ENCODE measurements around the gene HDAC4.

HDAC4 gene

DNA sequence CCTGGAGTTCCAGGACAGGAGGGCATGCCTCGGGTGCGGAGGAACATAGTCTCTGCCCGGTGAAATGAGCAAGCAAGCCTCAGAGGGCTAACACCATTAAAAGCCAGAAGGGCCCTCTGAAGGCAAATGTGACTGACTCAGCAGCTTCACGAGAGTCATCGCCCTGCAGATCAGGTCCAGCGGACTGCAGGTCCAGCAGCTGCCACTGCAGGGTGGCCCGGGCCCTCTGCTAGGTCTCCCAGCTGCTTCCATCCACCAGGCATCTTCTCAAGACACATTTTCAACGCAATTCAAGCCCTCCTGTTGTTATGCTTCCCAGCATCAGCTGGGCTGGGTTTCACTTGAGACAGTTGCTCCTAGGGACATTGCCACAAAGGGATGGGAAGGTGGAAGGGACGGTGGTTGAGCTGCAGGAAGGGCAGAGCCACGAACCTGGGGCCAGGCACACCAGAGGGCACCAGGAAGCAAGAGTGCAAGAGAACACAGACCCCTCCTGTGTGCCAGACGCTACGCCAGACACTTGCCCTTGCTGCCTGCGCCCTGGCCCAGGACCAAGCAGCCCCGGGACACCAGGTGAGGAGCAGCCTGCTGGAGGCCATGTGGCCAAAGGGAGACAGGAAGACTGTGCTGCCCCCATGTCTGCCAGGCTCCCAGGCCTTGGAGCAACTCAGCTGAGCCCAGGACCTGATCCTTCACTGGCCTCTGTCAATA, 173.0 kb downstream of the HDAC4 start:
- TF ChIP-seq TEAD4 (IDR thresholded peaks at IDR 0.05) (no peak), ZBTB7A (IDR thresholded peaks at IDR 0.05; ENCODE audit: low read depth) (no peak), CEBPB (IDR thresholded peaks at IDR 0.05) (no peak), YY1 (IDR thresholded peaks at IDR 0.05; ENCODE audit: low read depth) (no peak), EP300 (IDR thresholded peaks at IDR 0.05; ENCODE audit: borderline replicate concordance) (no peak), FOXM1 (IDR thresholded peaks at IDR 0.05; ENCODE audit: borderline replicate concordance, low read depth) (no peak), NFIC (IDR thresholded peaks at IDR 0.05) (no peak)
- TF ChIP-seq, protein P1, sequence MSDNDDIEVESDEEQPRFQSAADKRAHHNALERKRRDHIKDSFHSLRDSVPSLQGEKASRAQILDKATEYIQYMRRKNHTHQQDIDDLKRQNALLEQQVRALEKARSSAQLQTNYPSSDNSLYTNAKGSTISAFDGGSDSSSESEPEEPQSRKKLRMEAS (IDR thresholded peaks at IDR 0.05) = no peak

DNA sequence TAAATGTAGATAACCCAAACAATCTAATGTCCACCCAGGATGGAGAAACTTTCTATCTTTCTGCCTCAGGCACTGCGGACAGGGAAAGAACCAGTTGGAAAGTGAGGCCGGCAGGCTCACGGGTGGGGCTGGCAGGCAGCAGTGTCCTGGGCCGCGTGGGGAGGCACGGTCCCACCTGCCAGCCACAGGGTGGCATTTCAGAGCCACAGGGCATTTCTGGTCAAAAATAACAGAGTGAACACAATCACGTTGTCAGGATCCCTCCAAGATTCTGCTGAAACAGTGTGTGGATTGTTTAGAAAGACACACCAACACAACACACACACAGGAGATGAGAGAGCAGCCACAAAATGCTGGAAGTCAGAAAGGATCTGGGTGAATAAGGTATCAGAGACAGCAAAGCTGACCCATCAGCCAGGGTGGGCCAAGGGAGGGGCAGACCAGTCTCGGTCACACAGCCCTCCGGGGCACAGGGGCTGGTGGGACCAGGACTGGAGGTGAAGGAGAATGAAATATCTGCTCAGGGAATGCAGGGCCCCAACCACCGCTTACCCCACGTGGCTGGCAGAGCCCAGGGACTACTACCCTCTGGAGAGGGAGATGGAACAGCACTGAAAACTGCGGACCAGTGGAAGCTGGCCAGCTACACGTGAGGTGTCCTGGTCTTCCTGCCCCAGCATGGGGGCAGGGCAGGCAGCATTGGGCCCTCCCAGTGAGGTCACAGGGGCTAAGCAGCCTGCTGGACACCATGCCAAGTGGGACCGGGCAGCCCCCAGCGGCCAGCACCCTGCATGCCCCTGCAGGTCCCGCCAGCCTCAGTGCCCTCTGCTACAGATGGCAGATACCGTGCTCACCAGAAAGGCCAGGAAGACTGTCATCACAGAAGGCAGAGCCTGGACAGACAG, 173.9 kb downstream of the HDAC4 start:
- no peak for TF ChIP-seq TCF12 (IDR thresholded peaks at IDR 0.05; ENCODE audit: low read depth)
- no peak for TF ChIP-seq YY1 (IDR thresholded peaks at IDR 0.05; ENCODE audit: low read depth)
- TF ChIP-seq RAD21 (IDR thresholded peaks at IDR 0.05; ENCODE audit: low read depth) = no peak
- TF ChIP-seq, protein P1 (IDR thresholded peaks at IDR 0.05) = no peak
- no peak for TF ChIP-seq EGR1 (IDR thresholded peaks at IDR 0.05)
- TF ChIP-seq, protein P2, sequence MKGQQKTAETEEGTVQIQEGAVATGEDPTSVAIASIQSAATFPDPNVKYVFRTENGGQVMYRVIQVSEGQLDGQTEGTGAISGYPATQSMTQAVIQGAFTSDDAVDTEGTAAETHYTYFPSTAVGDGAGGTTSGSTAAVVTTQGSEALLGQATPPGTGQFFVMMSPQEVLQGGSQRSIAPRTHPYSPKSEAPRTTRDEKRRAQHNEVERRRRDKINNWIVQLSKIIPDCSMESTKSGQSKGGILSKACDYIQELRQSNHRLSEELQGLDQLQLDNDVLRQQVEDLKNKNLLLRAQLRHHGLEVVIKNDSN (IDR thresholded peaks at IDR 0.05) = no peak
- TF ChIP-seq FOXM1 (IDR thresholded peaks at IDR 0.05; ENCODE audit: borderline replicate concordance, low read depth) = no peak
- TF ChIP-seq ZBTB7A (IDR thresholded peaks at IDR 0.05; ENCODE audit: low read depth) = no peak
- TF ChIP-seq NFIC (IDR thresholded peaks at IDR 0.05) = no peak
- no peak for TF ChIP-seq CEBPB (IDR thresholded peaks at IDR 0.05)
- no peak for TF ChIP-seq TAF1 (IDR thresholded peaks at IDR 0.05; ENCODE audit: low read depth)
- no peak for TF ChIP-seq EP300 (IDR thresholded peaks at IDR 0.05; ENCODE audit: borderline replicate concordance)
- TF ChIP-seq, protein P3, sequence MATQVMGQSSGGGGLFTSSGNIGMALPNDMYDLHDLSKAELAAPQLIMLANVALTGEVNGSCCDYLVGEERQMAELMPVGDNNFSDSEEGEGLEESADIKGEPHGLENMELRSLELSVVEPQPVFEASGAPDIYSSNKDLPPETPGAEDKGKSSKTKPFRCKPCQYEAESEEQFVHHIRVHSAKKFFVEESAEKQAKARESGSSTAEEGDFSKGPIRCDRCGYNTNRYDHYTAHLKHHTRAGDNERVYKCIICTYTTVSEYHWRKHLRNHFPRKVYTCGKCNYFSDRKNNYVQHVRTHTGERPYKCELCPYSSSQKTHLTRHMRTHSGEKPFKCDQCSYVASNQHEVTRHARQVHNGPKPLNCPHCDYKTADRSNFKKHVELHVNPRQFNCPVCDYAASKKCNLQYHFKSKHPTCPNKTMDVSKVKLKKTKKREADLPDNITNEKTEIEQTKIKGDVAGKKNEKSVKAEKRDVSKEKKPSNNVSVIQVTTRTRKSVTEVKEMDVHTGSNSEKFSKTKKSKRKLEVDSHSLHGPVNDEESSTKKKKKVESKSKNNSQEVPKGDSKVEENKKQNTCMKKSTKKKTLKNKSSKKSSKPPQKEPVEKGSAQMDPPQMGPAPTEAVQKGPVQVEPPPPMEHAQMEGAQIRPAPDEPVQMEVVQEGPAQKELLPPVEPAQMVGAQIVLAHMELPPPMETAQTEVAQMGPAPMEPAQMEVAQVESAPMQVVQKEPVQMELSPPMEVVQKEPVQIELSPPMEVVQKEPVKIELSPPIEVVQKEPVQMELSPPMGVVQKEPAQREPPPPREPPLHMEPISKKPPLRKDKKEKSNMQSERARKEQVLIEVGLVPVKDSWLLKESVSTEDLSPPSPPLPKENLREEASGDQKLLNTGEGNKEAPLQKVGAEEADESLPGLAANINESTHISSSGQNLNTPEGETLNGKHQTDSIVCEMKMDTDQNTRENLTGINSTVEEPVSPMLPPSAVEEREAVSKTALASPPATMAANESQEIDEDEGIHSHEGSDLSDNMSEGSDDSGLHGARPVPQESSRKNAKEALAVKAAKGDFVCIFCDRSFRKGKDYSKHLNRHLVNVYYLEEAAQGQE (IDR thresholded peaks at IDR 0.05; ENCODE audit: low read depth) = no peak
- no peak for TF ChIP-seq CREB1 (IDR thresholded peaks at IDR 0.05; ENCODE audit: low read depth)
- TF ChIP-seq TEAD4 (IDR thresholded peaks at IDR 0.05) = no peak

DNA sequence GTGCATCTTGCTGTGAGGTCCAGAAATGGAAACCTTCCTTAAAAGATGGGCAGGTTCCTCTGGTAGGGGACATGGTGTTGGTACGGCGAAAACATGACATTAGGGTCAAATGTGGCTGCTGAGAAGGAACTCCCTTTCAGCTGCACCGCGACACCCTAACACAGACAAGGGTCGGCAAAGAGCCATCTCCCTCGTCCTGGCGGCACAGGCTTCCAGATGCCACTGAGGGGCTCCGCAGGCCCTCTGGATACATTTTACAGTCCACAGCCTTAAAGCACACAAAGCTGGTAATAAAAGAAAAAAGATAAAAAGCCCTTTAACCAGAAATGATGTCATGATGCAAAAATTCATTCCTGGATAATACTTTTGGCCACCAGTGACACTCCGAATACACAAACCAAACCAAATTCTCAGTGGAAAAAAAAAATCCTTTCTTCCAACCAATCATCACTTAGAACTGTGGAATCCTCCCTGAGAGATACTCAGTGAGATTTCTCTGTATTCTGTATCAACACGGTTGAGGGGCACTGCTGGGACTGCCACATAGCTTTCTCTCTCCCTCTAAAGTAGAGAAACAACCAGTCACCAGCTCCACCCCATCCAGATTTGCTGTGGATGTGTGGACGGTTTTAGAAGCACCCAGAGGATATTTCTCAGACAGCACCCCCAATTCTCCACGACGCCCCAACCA, 174.8 kb downstream of the HDAC4 start:
- TF ChIP-seq CREB1 (IDR thresholded peaks at IDR 0.05; ENCODE audit: low read depth) (no peak), RAD21 (IDR thresholded peaks at IDR 0.05; ENCODE audit: low read depth) (no peak), ZBTB7A (IDR thresholded peaks at IDR 0.05; ENCODE audit: low read depth) (no peak), NFIC (IDR thresholded peaks at IDR 0.05) (no peak), YY1 (IDR thresholded peaks at IDR 0.05; ENCODE audit: low read depth) (no peak), EP300 (IDR thresholded peaks at IDR 0.05; ENCODE audit: borderline replicate concordance) (no peak), EGR1 (IDR thresholded peaks at IDR 0.05) (no peak), TCF12 (IDR thresholded peaks at IDR 0.05; ENCODE audit: low read depth) (no peak), FOXM1 (IDR thresholded peaks at IDR 0.05; ENCODE audit: borderline replicate concordance, low read depth) (no peak), TEAD4 (IDR thresholded peaks at IDR 0.05) (no peak), CEBPB (IDR thresholded peaks at IDR 0.05) (no peak), TAF1 (IDR thresholded peaks at IDR 0.05; ENCODE audit: low read depth) (no peak)
- TF ChIP-seq, protein P1 (IDR thresholded peaks at IDR 0.05) = no peak
- TF ChIP-seq, protein P2 (IDR thresholded peaks at IDR 0.05) = no peak
- TF ChIP-seq, protein P3 (IDR thresholded peaks at IDR 0.05; ENCODE audit: low read depth) = no peak

DNA sequence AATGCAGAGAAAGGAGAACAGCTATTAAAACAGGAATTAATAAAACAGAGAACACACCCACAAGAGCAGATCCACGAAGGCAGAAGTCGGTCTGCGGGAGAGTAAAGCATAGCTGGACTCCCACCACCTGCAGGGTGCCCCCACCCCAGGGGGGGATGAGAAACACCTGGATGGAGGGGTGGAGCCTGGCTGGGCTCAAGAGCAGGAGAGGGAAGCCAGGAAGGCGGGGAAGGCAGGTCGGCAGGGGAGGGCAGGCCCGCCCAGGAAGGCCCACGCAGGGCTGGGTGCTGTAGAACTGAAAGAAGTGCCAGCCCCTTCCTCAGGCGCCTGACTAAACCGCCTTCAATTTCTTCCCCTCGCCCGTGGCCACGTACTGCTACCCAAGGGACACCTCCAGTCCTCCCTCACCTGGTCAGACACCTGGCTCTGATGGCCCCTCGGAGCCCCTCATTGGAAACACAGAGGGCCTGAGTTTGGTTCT, 175.4 kb downstream of the HDAC4 start:
- TF ChIP-seq ZBTB7A (IDR thresholded peaks at IDR 0.05; ENCODE audit: low read depth) (no peak), TCF12 (IDR thresholded peaks at IDR 0.05; ENCODE audit: low read depth) (no peak), CREB1 (IDR thresholded peaks at IDR 0.05; ENCODE audit: low read depth) (no peak), EGR1 (IDR thresholded peaks at IDR 0.05) (no peak), RAD21 (IDR thresholded peaks at IDR 0.05; ENCODE audit: low read depth) (no peak), NFIC (IDR thresholded peaks at IDR 0.05) (no peak), TAF1 (IDR thresholded peaks at IDR 0.05; ENCODE audit: low read depth) (no peak), YY1 (IDR thresholded peaks at IDR 0.05; ENCODE audit: low read depth) (no peak), EP300 (IDR thresholded peaks at IDR 0.05; ENCODE audit: borderline replicate concordance) (no peak), TEAD4 (IDR thresholded peaks at IDR 0.05) (no peak), FOXM1 (IDR thresholded peaks at IDR 0.05; ENCODE audit: borderline replicate concordance, low read depth) (no peak), CEBPB (IDR thresholded peaks at IDR 0.05) (no peak)
- TF ChIP-seq, protein P1 (IDR thresholded peaks at IDR 0.05) = no peak
- TF ChIP-seq, protein P2 (IDR thresholded peaks at IDR 0.05) = no peak
- TF ChIP-seq, protein P3 (IDR thresholded peaks at IDR 0.05; ENCODE audit: low read depth) = no peak

Measured in Ishikawa (cell line).